Lower leg skin (tissue), 4 donors: Measurements from ENCODE around the gene TBX1. TPM values are rescaled to one million over a fixed set of nuclear protein-coding genes. Genes with fewer than 3 reads are reported as not detected.

Experiments used
- DNase-seq, 2 donors: peaks; one replicate each; pipeline ENCODE4 v3.0.0-alpha.2; 2019; ENCODE audit warnings: low spot score in 2 of 2
- H3K4me3 ChIP-seq: fragments of 200-600 bp; sonication (generic); 2 replicates; pipeline ENCODE4 v1.5.1; 2017; ENCODE audit warnings: mild to moderate bottlenecking, low read depth; ENCODE audit not compliant: poor library complexity, severe bottlenecking
- CTCF ChIP-seq, 3 donors: fragments of 450-650 bp; IDR thresholded peaks; one replicate each; pipeline ENCODE4 v1.5.1; 2016; ENCODE audit warnings: antibody characterized with exemption in 3 of 3, mild to moderate bottlenecking in 3 of 3, moderate library complexity in 2 of 3
- POLR2A ChIP-seq, 2 donors: fragments of 450-650 bp; IDR thresholded peaks; one replicate each; pipeline ENCODE4 v1.6.1; 2016 to 2017; ENCODE audit warnings: antibody characterized with exemption in 2 of 2, mild to moderate bottlenecking in 1 of 2, moderate library complexity in 1 of 2
- WGBS, 2 donors: methylation state at CpG; one replicate each; pipeline ENCODE4 v1.1.5; 2018; 5-methylcytosine and 5-hydroxymethylcytosine counted together
- intact Hi-C: fragments of 100-400 bp; cut with DNase I; formaldehyde crosslinking; loops from one replicate; pipeline ENCODE4 v1.15.0; 2023; ENCODE audit warnings: low total_unique reads
- total RNA-seq, 4 donors: library from RNA; depleted of rRNA; stranded (reverse); fragments of >200 nt; gene quantifications; one replicate each; pipeline ENCODE4 v1.1.0, GENCODE V29; 2016

Gene TBX1
- total RNA-seq, 4 donors from 2014 or later: 1.5 to 14.1 (median 4.9) TPM

GRCh38 chr22:19815823-19816290, 55.3 kb downstream of the TBX1 start:
- TF ChIP-seq POLR2A (IDR thresholded peaks at IDR 0.05): no peak
- no peak for TF ChIP-seq CTCF (IDR thresholded peaks at IDR 0.05)
- WGBS, 2 donors: 94% methylated on average over 16 of the region's 16 CpGs
- peak in 1 of 2 donors; percentile 76 for DNase-seq
- intact Hi-C loops: no loop called here
- H3K4me3 ChIP-seq: no peak overlapping the region

- intact Hi-C loops: no loop called here
- WGBS, 2 donors: 94 to 97% methylated on average over 14 of the region's 14 CpGs
- H3K4me3 ChIP-seq: no peak overlapping the region
- DNase-seq: peak in 1 of 2 donors; percentile 70
- no peak for TF ChIP-seq CTCF (IDR thresholded peaks at IDR 0.05)
- TF ChIP-seq POLR2A (IDR thresholded peaks at IDR 0.05): no peak
Measured at GRCh38 chr22:19816372-19817119, 56.0 kb downstream of the TBX1 start.

Other genes starting within 250 kb of the TBX1 start
- gene CLDN5, start 236.4 kb upstream of the TBX1 start, total RNA-seq: 100 to 1,000 TPM in 2 of 4 donors, 10 to 100 TPM in 2; 94.9 to 170 (median 117) TPM
- gene SEPTIN5, start 46.3 kb upstream of the TBX1 start, total RNA-seq: 100 to 1,000 TPM; 102 to 193 (median 125) TPM
- 10 to 100 TPM; 39.8 to 65.1 (median 51.0) TPM for gene GP1BB, start 37.2 kb upstream of the TBX1 start, total RNA-seq
- 10 to 100 TPM; 10.0 to 16.2 (median 11.2) TPM for gene GNB1L, start 94.1 kb downstream of the TBX1 start, total RNA-seq
- 10 to 100 TPM; 24.5 to 28.0 (median 27.1) TPM for gene RTL10, start 94.1 kb downstream of the TBX1 start, total RNA-seq
- gene COMT, start 181.0 kb downstream of the TBX1 start, total RNA-seq: 100 to 1,000 TPM; 224 to 306 (median 272) TPM
- gene TXNRD2, start 181.0 kb downstream of the TBX1 start, total RNA-seq: 10 to 100 TPM; 10.9 to 16.8 (median 15.2) TPM